ENCODE measurements around the gene MVB12A.

Gene MVB12A

GRCh38 chr19:17451820-17452219 lies 32.0 kb downstream of the MVB12A start:
- Histone ChIP-seq H3K27me3 (replicated peaks) (peaks cover 35% of the 10 kb centered on the region), H3K36me3 (replicated peaks) (no peaks in the 10 kb centered on the region), H3K4me3 (ENCODE audit: low read depth, low read length) (no peak overlapping the region), H3K27ac (no peak overlapping the region)
- no peak for DNase-seq
- in situ Hi-C loops (cut with HindIII; ENCODE audit: low pct_ligation_motif_present, low sequenced_read_pairs) = no loop called here
- no peak for TF ChIP-seq CTCF (IDR thresholded peaks at IDR 0.05; ENCODE audit: low read depth, low read length, missing control alignments)

DNA sequence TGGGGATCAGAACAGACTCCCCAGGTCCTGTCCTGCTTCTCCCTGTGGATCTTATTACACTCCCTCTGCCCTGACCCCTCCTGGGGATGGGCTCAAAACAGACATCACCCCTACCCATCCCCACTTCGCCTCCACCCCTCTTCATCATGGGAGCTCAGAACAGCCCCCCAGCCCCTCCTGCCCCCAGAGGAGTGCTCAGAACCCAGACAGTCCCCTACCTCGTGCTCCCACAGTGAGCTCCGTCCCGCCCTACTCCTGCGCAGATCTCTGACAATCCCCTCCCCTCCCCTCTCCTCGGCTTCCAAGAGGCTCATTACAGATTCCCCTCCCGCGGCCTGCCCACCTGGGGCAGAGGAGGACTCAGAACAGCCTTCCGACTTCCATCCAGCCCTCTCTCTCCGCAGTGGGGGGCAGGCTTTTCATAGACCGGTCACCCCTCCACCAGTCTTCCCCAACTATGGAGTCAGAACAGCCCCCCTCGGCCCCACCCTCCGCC lies 34.8 kb downstream of the MVB12A start:
- DNase-seq = no peak
- in situ Hi-C loops (cut with HindIII; ENCODE audit: low pct_ligation_motif_present, low sequenced_read_pairs) = no loop called here
- peaks cover 23% of the 10 kb centered on the region for H3K27me3 ChIP-seq (replicated peaks)
- no peaks in the 10 kb centered on the region for H3K36me3 ChIP-seq (replicated peaks)
- no peak overlapping the region for H3K27ac ChIP-seq
- no peak for TF ChIP-seq CTCF (IDR thresholded peaks at IDR 0.05; ENCODE audit: low read depth, low read length, missing control alignments)
- H3K4me3 ChIP-seq (ENCODE audit: low read depth, low read length) = no peak overlapping the region

DNA sequence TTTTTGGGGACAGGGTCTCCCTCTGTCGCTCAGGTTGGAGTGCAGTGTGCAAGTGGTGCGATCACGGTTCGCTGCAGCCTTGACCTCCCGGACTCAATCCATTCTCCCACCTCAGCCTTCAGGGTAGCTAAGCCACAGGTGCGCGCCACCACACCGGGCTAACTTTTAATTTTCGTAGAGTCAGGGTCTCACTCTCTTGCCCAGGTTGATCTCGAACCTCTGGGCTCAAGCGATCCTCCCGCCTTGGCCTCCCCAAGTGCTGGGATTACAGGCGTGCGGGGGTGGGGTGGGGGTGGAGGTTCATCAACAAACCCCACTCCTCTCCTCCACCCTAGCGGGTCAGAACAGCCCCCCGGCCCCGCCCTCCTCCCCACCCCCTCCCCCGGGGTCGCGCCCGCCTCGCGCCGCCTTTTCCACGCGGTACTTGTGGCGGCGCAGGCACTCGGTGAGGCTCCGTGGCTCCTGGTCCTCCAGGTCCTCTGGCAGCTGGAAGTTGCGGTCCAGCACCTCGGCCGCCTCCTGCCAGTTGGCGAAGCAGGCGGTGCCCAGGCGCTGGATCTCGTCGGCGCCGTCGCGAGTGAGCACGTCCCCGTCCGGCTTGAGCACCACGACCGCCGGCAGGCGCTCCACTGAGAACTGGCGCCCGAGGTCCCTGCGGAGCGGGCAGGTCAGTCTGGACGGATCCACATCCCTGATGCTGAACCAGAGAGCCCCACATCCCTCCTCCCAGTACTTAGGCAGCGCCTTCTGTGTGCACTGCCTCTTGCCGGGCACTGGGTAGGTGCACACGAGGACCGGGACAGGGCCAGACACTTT lies 35.7 kb downstream of the MVB12A start:
- in situ Hi-C loops (cut with HindIII; ENCODE audit: low pct_ligation_motif_present, low sequenced_read_pairs) = no loop called here
- Histone ChIP-seq H3K27ac (no peak overlapping the region), H3K27me3 (replicated peaks) (peaks cover 23% of the 10 kb centered on the region), H3K4me3 (ENCODE audit: low read depth, low read length) (no peak overlapping the region), H3K36me3 (replicated peaks) (no peaks in the 10 kb centered on the region)
- no peak for DNase-seq
- TF ChIP-seq CTCF (IDR thresholded peaks at IDR 0.05; ENCODE audit: low read depth, low read length, missing control alignments) = no peak

DNA sequence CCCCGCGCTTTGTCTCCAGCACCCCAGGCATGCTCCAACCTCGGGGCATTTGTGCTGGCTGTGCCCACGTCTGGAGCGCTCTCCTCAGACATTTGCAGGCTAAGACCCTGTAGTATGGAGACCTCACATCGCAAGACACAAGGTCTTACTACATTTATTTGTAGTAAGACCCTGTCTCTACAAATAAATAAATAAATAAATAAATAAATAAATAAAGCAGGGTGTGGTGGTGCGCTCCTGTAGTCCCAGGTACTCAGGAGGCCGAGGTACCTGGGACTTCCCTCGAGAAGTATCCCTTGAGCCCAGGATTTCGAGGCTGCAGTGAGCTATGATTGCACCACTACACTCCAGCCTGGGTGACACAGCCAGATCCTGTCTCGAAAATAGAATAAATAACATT lies 36.3 kb downstream of the MVB12A start:
- no peak for TF ChIP-seq CTCF (IDR thresholded peaks at IDR 0.05; ENCODE audit: low read depth, low read length, missing control alignments)
- DNase-seq = no peak
- no peak overlapping the region for H3K4me3 ChIP-seq (ENCODE audit: low read depth, low read length)
- in situ Hi-C loops (cut with HindIII; ENCODE audit: low pct_ligation_motif_present, low sequenced_read_pairs) = no loop called here
- no peak overlapping the region for H3K27ac ChIP-seq
- no peaks in the 10 kb centered on the region for H3K36me3 ChIP-seq (replicated peaks)
- peaks cover 23% of the 10 kb centered on the region for H3K27me3 ChIP-seq (replicated peaks)

DNA sequence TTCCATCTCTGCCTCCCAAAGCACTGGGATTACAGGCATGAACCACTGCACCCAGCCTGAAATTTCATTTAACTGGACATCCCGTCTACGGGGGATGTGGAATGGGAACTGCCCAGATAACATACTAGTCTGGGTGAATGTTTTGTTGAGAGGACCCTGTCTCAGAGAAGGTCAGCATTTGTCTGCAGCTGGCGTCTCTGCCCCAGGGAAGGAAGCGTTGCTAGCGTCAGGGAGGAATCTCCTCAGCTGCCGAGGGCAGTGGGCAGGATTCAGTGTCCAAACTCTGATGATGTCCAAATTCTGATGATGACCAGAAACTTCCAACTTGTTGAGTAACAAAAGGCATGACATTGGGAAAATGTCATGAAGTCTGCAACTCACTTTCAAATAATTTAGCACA lies 37.8 kb downstream of the MVB12A start:
- DNase-seq = no peak
- Histone ChIP-seq H3K4me3 (ENCODE audit: low read depth, low read length) (no peak overlapping the region), H3K27ac (no peak overlapping the region), H3K27me3 (replicated peaks) (peaks cover 23% of the 10 kb centered on the region), H3K36me3 (replicated peaks) (no peaks in the 10 kb centered on the region)
- no peak for TF ChIP-seq CTCF (IDR thresholded peaks at IDR 0.05; ENCODE audit: low read depth, low read length, missing control alignments)
- in situ Hi-C loops (cut with HindIII; ENCODE audit: low pct_ligation_motif_present, low sequenced_read_pairs) = no loop called here

Data from brain microvascular endothelial cell (primary cell).